Endothelial cell of coronary artery (primary cell): ENCODE measurements around the gene FAHD1. TPM values are rescaled to one million over a fixed set of nuclear protein-coding genes. Genes with fewer than 3 reads are reported as not detected.

Experiments
- total RNA-seq: library from RNA; depleted of rRNA; stranded (reverse); fragments of >200 nt; gene quantifications from 2 replicates; pipeline ENCODE4 v1.2.3, GENCODE V29; 2014

FAHD1 gene
- 132 and 143 TPM in 2 replicates for total RNA-seq

DNA sequence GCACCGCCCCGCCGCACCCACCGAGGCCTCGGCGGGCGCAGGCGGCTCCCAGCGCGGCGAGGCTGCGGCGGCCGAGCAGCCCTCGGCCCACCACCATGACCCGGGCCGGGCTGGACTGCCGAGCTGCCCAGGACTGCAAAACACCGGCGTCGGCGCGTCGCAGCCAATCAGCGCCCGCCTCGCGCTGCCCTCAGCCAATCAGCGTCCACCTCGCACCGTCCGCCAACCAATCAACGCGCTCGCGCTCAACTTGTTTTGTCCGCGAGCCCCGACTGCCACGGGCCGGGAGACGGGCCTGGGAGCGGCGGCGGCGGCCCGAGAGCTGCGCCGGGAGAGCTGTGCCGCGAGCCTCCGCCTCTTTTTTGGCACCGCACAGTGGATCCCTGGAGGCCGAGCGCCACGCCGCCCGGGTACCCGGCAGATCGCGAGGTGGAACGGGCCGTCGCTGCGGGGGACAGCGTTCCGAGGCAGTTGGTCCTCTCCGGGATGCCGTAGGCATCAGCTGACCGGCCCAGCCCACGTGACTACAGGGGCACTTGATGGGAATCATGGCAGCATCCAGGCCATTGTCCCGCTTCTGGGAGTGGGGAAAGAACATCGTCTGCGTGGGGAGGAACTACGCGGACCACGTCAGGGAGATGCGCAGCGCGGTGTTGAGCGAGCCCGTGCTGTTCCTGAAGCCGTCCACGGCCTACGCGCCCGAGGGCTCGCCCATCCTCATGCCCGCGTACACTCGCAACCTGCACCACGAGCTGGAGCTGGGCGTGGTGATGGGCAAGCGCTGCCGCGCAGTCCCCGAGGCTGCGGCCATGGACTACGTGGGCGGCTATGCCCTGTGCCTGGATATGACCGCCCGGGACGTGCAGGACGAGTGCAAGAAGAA is at the start of gene FAHD1, which contains the start of gene HAGH:
FAHD1 (plus strand) TSS at position 516 of the 883 bp plus-strand sequence; CDS start at position 549, 33 bp downstream.
HAGH (minus strand) TSS at position 135 of the 883 bp plus-strand sequence; CDS start at position 97, 38 bp downstream.

DNA sequence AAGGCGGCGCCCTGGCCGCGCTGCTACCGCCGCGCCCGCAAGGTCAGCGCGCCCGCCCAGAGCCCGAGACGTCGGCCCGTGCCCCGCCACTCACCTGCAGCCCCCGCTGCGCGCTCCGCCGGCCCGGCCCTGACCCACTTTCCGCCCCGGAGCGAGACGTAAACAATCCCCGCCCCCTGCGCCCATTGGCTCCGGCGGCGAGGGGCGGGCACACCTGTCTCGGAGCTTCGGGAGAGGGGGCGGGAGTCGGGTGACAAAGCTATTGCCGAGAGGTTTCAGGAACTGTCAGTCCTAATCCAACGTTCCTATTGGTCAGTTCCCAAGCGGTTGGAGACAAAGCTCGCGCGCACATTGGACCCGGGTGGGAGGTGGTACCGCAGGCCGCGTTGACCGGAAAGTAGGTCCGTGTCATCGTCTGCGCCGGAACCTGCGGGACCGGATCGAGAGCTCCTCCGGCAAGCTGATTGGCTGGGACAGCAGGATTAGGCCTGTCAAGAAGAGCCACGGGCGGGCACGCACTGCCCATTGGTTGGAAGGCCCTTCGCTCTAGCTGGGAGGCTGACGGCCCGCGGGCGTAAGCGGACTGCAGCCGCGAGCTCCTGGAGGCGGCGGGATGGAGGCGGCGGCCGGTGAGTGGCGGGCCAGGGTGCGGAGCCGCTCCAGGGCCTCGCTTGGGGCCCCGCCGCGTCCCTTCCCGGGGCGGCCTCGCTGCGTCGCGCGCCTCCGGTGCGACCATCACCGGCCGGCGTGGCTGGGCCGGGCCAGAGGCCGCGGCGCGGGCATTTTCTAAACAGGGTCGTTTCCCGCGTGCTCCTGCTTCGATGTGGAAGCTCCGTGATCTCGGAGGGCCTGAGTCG is 44.4 kb upstream of the FAHD1 start, which contains the start of the genes NUBP2 and SPSB3:
NUBP2 (plus strand) TSS at position 553 of the 857 bp plus-strand sequence; CDS start at position 614, 61 bp downstream.
SPSB3 (minus strand) TSS at position 164 of the 857 bp plus-strand sequence. CDS start 1,088 bp downstream, outside the sequence.

DNA sequence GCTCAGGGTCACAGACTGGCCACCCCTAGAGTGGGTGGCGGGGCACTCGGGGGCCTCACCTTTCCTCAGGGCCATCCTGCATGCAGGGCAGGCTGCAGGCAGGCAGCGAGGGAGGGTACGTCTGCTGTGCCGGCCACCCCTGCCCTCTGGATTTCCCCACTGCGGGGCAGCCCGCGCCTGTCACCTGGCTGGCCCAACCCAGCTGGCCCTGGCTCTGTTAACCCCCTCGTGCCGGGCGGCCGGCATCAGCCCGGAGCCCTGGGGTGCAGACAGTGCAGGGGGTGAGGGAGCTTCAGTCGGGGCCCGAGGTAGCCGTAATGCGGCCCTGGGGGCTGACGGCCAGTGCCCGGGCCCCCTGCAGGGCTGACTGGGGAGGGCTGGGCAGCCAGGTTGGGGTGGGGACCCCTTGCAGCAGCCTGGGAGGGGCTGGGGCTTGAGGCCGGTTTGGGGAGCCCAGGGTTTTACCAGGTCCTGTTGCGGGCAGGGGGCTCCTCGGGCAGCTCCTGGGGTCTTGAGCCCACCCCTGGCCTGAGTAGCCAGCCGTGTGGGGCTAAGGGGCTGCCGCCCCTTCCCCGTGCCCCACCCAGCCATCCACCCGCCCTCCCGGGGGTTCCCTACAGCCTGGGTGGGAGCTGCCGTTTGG is 33.3 kb upstream of the FAHD1 start, which contains the start of gene IGFALS:
IGFALS (minus strand) TSS at position 128 of the 643 bp plus-strand sequence; CDS start at position 75, 53 bp downstream.

DNA sequence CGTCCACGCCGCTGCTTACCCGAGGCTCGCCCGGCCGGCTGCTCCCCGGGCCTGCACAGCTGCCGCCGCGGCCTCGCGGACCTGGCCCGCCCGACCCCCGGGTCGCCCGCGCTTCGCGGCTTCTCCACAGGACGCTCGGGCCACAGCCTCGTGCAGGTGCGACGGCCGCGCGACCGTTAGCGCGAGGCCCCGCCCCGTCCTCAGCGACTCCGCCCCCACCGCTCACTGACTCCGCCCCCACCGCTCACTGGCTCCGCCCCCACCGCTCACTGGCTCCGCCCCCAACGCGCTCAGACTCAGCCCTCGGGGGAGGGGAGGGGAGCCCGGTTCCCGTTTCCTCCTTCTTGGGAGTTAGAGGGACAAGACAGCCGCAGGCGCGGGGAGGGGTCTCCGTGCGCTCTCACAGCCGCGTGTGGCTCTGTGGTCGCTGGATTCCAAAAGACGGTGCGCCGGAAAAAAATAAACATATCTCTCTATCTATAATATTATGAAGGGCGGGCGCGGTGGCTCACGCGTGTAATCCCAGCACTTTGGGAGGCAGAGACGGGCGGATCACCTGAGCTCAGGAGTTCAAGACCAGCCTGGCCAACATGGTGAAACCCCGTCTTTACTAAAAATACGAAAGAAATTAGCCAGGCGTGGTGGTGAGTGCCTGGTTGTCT is 45.1 kb downstream of the FAHD1 start, which contains the start of gene MEIOB:
MEIOB (minus strand) TSS at position 191 of the 662 bp plus-strand sequence. CDS start 3,989 bp downstream, outside the sequence.

Other genes with a start within 250 kb of the FAHD1 start
- gene IFT140, start 215.1 kb upstream of the FAHD1 start, total RNA-seq, result 17.3 and 26.7 TPM in 2 replicates
- gene CRAMP1, start 214.8 kb upstream of the FAHD1 start, total RNA-seq, result 8.2 and 9.1 TPM in 2 replicates
- gene JPT2, start 148.9 kb upstream of the FAHD1 start, total RNA-seq, result 42.3 and 45.2 TPM in 2 replicates
- gene MAPK8IP3, start 121.0 kb upstream of the FAHD1 start, total RNA-seq, result 26.4 and 46.4 TPM in 2 replicates
- 32.7 and 53.0 TPM in 2 replicates for gene NME3, start 55.7 kb upstream of the FAHD1 start, total RNA-seq
- 4.7 and 11.7 TPM in 2 replicates for gene EME2, start 54.4 kb upstream of the FAHD1 start, total RNA-seq
- gene MRPS34, start 54.1 kb upstream of the FAHD1 start, total RNA-seq, result 107 and 111 TPM in 2 replicates
- 38.5 and 53.4 TPM in 2 replicates for gene SPSB3, start 44.6 kb upstream of the FAHD1 start, total RNA-seq
- gene NUBP2, start 44.2 kb upstream of the FAHD1 start, total RNA-seq, result 73.8 and 74.3 TPM in 2 replicates
- gene IGFALS, start 33.5 kb upstream of the FAHD1 start, total RNA-seq, result not detected in 2 replicates
- gene HAGH, start 381 bp upstream of the FAHD1 start, total RNA-seq, result 74.0 and 91.0 TPM in 2 replicates
- gene MEIOB, start 45.0 kb downstream of the FAHD1 start, total RNA-seq, result under 0.01 TPM in 1 of 2 replicates, not detected in the other
- not detected in 2 replicates for gene HS3ST6, start 91.2 kb downstream of the FAHD1 start, total RNA-seq
- 5.8 and 8.2 TPM in 2 replicates for gene MSRB1, start 116.0 kb downstream of the FAHD1 start, total RNA-seq
- not detected in 2 replicates for gene RPL3L, start 127.5 kb downstream of the FAHD1 start, total RNA-seq
- gene NDUFB10, start 132.3 kb downstream of the FAHD1 start, total RNA-seq, result 149 and 206 TPM in 2 replicates
- gene RPS2, start 137.6 kb downstream of the FAHD1 start, total RNA-seq, result 3,397 and 3,624 TPM in 2 replicates
- gene RNF151, start 139.7 kb downstream of the FAHD1 start, total RNA-seq, result not detected in 2 replicates
- 45.6 and 49.4 TPM in 2 replicates for gene TBL3, start 144.8 kb downstream of the FAHD1 start, total RNA-seq
- not detected in 2 replicates for gene NOXO1, start 154.3 kb downstream of the FAHD1 start, total RNA-seq
- 12.8 and 14.6 TPM in 2 replicates for gene GFER, start 157.0 kb downstream of the FAHD1 start, total RNA-seq
- 2.0 and 2.9 TPM in 2 replicates for gene SYNGR3, start 162.8 kb downstream of the FAHD1 start, total RNA-seq
- 17.7 and 23.6 TPM in 2 replicates for gene ZNF598, start 182.6 kb downstream of the FAHD1 start, total RNA-seq
- 0.18 and 0.38 TPM in 2 replicates for gene NPW, start 192.6 kb downstream of the FAHD1 start, total RNA-seq
- 63.8 and 66.9 TPM in 2 replicates for gene NHERF2, start 199.7 kb downstream of the FAHD1 start, total RNA-seq
- gene NTHL1, start 220.6 kb downstream of the FAHD1 start, total RNA-seq, result 49.3 and 52.5 TPM in 2 replicates
- 44.4 and 54.6 TPM in 2 replicates for gene TSC2, start 220.8 kb downstream of the FAHD1 start, total RNA-seq